Uterus (tissue), 4 donors: ENCODE results near the gene CLTB. TPM values are rescaled to one million over a fixed set of nuclear protein-coding genes. Genes with fewer than 3 reads are reported as not detected.

ENCODE experiments used
- DNase-seq, 2 donors: peaks; one replicate each; pipeline ENCODE4 v3.0.0-alpha.2; 2019 to 2020
- H3K27ac ChIP-seq, 2 donors: fragments of 200-600 bp; sonication (generic); 1 replicate in 1 of 2; 2 replicates in 1 of 2; pipeline ENCODE4 v1.5.1; 2016 to 2018
- H3K27me3 ChIP-seq, 2 donors: fragments of 200-600 bp; sonication (generic); one replicate each; pipeline ENCODE4 v1.5.1; 2018 to 2019; ENCODE audit warnings: control low read depth in 1 of 2
- H3K36me3 ChIP-seq, 2 donors: fragments of 200-600 bp; sonication (generic); one replicate each; pipeline ENCODE4 v1.5.1; 2019; ENCODE audit warnings: control low read depth in 1 of 2
- H3K4me1 ChIP-seq, 2 donors: fragments of 200-600 bp; sonication (generic); one replicate each; pipeline ENCODE4 v1.5.1; 2018 to 2019; ENCODE audit warnings: control low read depth in 1 of 2
- H3K4me3 ChIP-seq, 2 donors: fragments of 200-600 bp; sonication (generic); 1 replicate in 1 of 2; 2 replicates in 1 of 2; pipeline ENCODE4 v1.5.1; 2018 to 2019; ENCODE audit warnings: mild to moderate bottlenecking in 1 of 2
- H3K9me3 ChIP-seq, 2 donors: fragments of 200-600 bp; sonication (generic); one replicate each; pipeline ENCODE4 v1.5.1; 2019; ENCODE audit warnings: control low read depth in 1 of 2
- CTCF ChIP-seq, 4 experiments: fragments of 200-600 bp in 2 of 4; fragments of 450-650 bp in 2 of 4; sonication (generic) in 2 of 4; IDR thresholded peaks; one replicate each; pipeline ENCODE4 v1.5.1; 2016 to 2019; ENCODE audit warnings: antibody characterized with exemption in 4 of 4, mild to moderate bottlenecking in 2 of 4, moderate library complexity in 1 of 4
- POLR2A ChIP-seq, 2 donors: fragments of 450-650 bp; IDR thresholded peaks; one replicate each; pipeline ENCODE4 v1.6.1; 2016; ENCODE audit warnings: antibody characterized with exemption in 2 of 2, mild to moderate bottlenecking in 1 of 2, moderate library complexity in 1 of 2
- intact Hi-C: fragments of 100-400 bp; cut with DNase I; formaldehyde crosslinking; loops from one replicate; pipeline ENCODE4 v1.15.1; 2023; ENCODE audit warnings: low total_unique reads
- total RNA-seq, 4 donors: library from RNA; depleted of rRNA in 3 of 4; stranded (reverse); fragments of >200 nt in 3 of 4; gene quantifications; one replicate each; pipeline versions ENCODE4 v1.1.0 to v1.2.4, GENCODE V29; 2014 to 2023
- donor health status: DM: yes; HTN: yes; CAD: no.

CLTB gene
- total RNA-seq, 4 donors from 2014 or later = 34.7 to 162 (median 63.4) TPM

GRCh38 chr5:176355400-176356178 is 60.8 kb downstream of the CLTB start:
- no peak for DNase-seq
- Histone ChIP-seq H3K4me1 (peaks cover 0 to 4% of the 10 kb centered on the region in 2 donors), H3K36me3 (no peaks in the 10 kb centered on the region), H3K4me3 (no peak overlapping the region), H3K9me3 (no peaks in the 10 kb centered on the region), H3K27me3 (no peaks in the 10 kb centered on the region), H3K27ac (no peak overlapping the region)
- intact Hi-C loops = no loop called here
- TF ChIP-seq CTCF (IDR thresholded peaks at IDR 0.05) = no peak
- no peak for TF ChIP-seq POLR2A (IDR thresholded peaks at IDR 0.05)

GRCh38 chr5:176353533-176353932 is 62.8 kb downstream of the CLTB start:
- H3K36me3 ChIP-seq = no peaks in the 10 kb centered on the region
- intact Hi-C loops = no loop called here
- no peak for DNase-seq
- no peaks in the 10 kb centered on the region for H3K9me3 ChIP-seq
- TF ChIP-seq CTCF (IDR thresholded peaks at IDR 0.05) (no peak), POLR2A (IDR thresholded peaks at IDR 0.05) (no peak)
- H3K4me1 ChIP-seq = no peaks in the 10 kb centered on the region
- no peak overlapping the region for H3K27ac ChIP-seq
- no peaks in the 10 kb centered on the region for H3K27me3 ChIP-seq
- H3K4me3 ChIP-seq = no peak overlapping the region

- Histone ChIP-seq H3K27ac (no peak overlapping the region), H3K9me3 (no peaks in the 10 kb centered on the region), H3K27me3 (no peaks in the 10 kb centered on the region), H3K4me3 (no peak overlapping the region), H3K4me1 (no peaks in the 10 kb centered on the region), H3K36me3 (no peaks in the 10 kb centered on the region)
- no peak for TF ChIP-seq POLR2A (IDR thresholded peaks at IDR 0.05)
- no peak for TF ChIP-seq CTCF (IDR thresholded peaks at IDR 0.05)
- DNase-seq = no peak
- intact Hi-C loops = no loop called here
Observed at GRCh38 chr5:176352116-176352878, 64.0 kb downstream of the CLTB start.

GRCh38 chr5:176350416-176350815 is 65.9 kb downstream of the CLTB start:
- Histone ChIP-seq H3K36me3 (no peaks in the 10 kb centered on the region), H3K4me3 (no peak overlapping the region), H3K4me1 (no peaks in the 10 kb centered on the region), H3K27me3 (no peaks in the 10 kb centered on the region), H3K9me3 (no peaks in the 10 kb centered on the region), H3K27ac (no peak overlapping the region)
- no peak for DNase-seq
- no peak for TF ChIP-seq POLR2A (IDR thresholded peaks at IDR 0.05)
- no peak for TF ChIP-seq CTCF (IDR thresholded peaks at IDR 0.05)
- intact Hi-C loops = no loop called here
